ENCODE measurements around the gene C2CD4C.

- TF ChIP-seq RUNX3 (IDR thresholded peaks at IDR 0.05; ENCODE audit: low read length) (no peak), CTCF (IDR thresholded peaks at IDR 0.05 in 2 of 3, conservative IDR thresholded peaks at IDR 0.05 in 1 of 3; ENCODE audit: control insufficient read depth in 2 of 3, extremely low read depth in 1 of 3, insufficient read depth in 1 of 3, low read depth in 3 of 3, low read length in 3 of 3) (no peak), YY1 (IDR thresholded peaks at IDR 0.05; ENCODE audit: low read depth, low read length) (no peak), EZH2 (IDR thresholded peaks at IDR 0.05; ENCODE audit: borderline replicate concordance, control insufficient read depth, low read depth, low read length) (no peak), POU2F2 (IDR thresholded peaks at IDR 0.05; ENCODE audit: borderline replicate concordance, low read depth, low read length) (no peak), PBX3 (IDR thresholded peaks at IDR 0.05; ENCODE audit: insufficient replicate concordance, low read depth, low read length) (no peak), JUND (IDR thresholded peaks at IDR 0.05; ENCODE audit: low read depth, low read length) (no peak), MLLT1 (IDR thresholded peaks at IDR 0.05) (no peak), SPI1 (IDR thresholded peaks at IDR 0.05; ENCODE audit: borderline replicate concordance, insufficient read depth, low read depth, low read length) (no peak), TCF12 (IDR thresholded peaks at IDR 0.05; ENCODE audit: low read depth, low read length) (no peak), ZNF207 (IDR thresholded peaks at IDR 0.05; ENCODE audit: borderline replicate concordance) (no peak)
Measured at GRCh38 chr19:444677-445210, 35.8 kb upstream of the C2CD4C start.
